HepG2 (cell line): ENCODE results near the gene OR6S1. TPM values are rescaled to one million over a fixed set of nuclear protein-coding genes. Genes with fewer than 3 reads are reported as not detected.
A peak's percentile ranks its signal among the peaks of the same experiment; 100 is the strongest.

Experiments used
- ARID5B ChIP-seq: IDR thresholded peaks from 2 replicates; pipeline ENCODE4 v1.4.0; 2020; ENCODE audit warnings: mild to moderate bottlenecking, missing genetic modification reagents
- GTF2F1 ChIP-seq: fragments of 150-350 bp; IDR thresholded peaks from 2 replicates; pipeline ENCODE4 v1.6.1; 2014; ENCODE audit warnings: low read length
- HHEX ChIP-seq: IDR thresholded peaks from 2 replicates; pipeline ENCODE4 v1.6.1; 2016; ENCODE audit warnings: control low read depth
- HOXA7 ChIP-seq: sonication (generic); formaldehyde crosslinking; IDR thresholded peaks from 2 replicates; pipeline ENCODE4 v1.8.1; 2022; ENCODE audit warnings: mild to moderate bottlenecking, missing genetic modification reagents, moderate library complexity
- KAT2B ChIP-seq: fragments of 150-350 bp; IDR thresholded peaks from 2 replicates; pipeline ENCODE4 v1.6.1; 2014; ENCODE audit warnings: low read depth, low read length, borderline replicate concordance
- NKX3-1 ChIP-seq: sonication (generic); formaldehyde crosslinking; IDR thresholded peaks from 2 replicates; pipeline ENCODE4 v1.5.0; 2020; ENCODE audit warnings: missing genetic modification reagents
- RERE ChIP-seq: IDR thresholded peaks from 2 replicates; pipeline ENCODE4 v1.6.1; 2016; ENCODE audit warnings: low read depth, missing genetic modification reagents, missing compliant biosample characterization
- RXRB ChIP-seq: IDR thresholded peaks from 2 replicates; pipeline ENCODE4 v1.6.1; 2016; ENCODE audit warnings: borderline replicate concordance, missing genetic modification reagents, missing compliant biosample characterization
- UBTF ChIP-seq: sonication (generic); formaldehyde crosslinking; IDR thresholded peaks from 2 replicates; pipeline ENCODE4 v1.4.0; 2020; ENCODE audit warnings: mild to moderate bottlenecking, missing genetic modification reagents
- ZFP36 ChIP-seq: fragments of 150-350 bp; IDR thresholded peaks from 2 replicates; pipeline ENCODE4 v1.6.1; 2018; ENCODE audit warnings: borderline replicate concordance, low read length, low read depth; ENCODE audit not compliant: partially characterized antibody
- ZFX ChIP-seq: sonication (generic); formaldehyde crosslinking; IDR thresholded peaks from 2 replicates; pipeline ENCODE4 v1.4.0; 2020; ENCODE audit warnings: mild to moderate bottlenecking, low read depth, missing genetic modification reagents, moderate library complexity
- ZNF660 ChIP-seq: sonication (generic); formaldehyde crosslinking; IDR thresholded peaks from 2 replicates; pipeline ENCODE4 v1.5.1; 2020; ENCODE audit warnings: mild to moderate bottlenecking, low read depth, missing genetic modification reagents, borderline replicate concordance
- ZNF710 ChIP-seq: sonication (generic); formaldehyde crosslinking; IDR thresholded peaks from 2 replicates; pipeline ENCODE4 v1.5.0; 2020; ENCODE audit warnings: mild to moderate bottlenecking, missing genetic modification reagents, borderline replicate concordance
- ZNF761 ChIP-seq: sonication (generic); formaldehyde crosslinking; conservative IDR thresholded peaks from 2 replicates; pipeline ENCODE4 v1.4.0; 2020; ENCODE audit warnings: mild to moderate bottlenecking, missing genetic modification reagents
- ZNF850 ChIP-seq: sonication (generic); formaldehyde crosslinking; conservative IDR thresholded peaks from 2 replicates; pipeline ENCODE4 v1.9.0; 2021; ENCODE audit warnings: mild to moderate bottlenecking, missing genetic modification reagents
- polyA plus RNA-seq, 8 experiments: library from polyadenylated mRNA; depleted of rRNA in 3 of 8; stranded (reverse) in 7 of 8; unstranded in 1 of 8; fragments of >200 nt; fragmentation: Illumina TruSeq in 4 of 8; extraction: Trizol in 4 of 8; gene quantifications; 2 replicates each; pipeline versions ENCODE4 v1.2.1 to v1.2.3, GENCODE V29; 2011 to 2016; ENCODE audit warnings: low read depth in 4 of 8, missing spikeins in 1 of 8, mixed read lengths in 1 of 8; ENCODE audit not compliant: insufficient read depth in 1 of 8
- total RNA-seq, 5 experiments: library from RNA; depleted of rRNA; stranded (reverse); fragments of >200 nt; fragmentation: Illumina TruSeq; extraction: Trizol; gene quantifications; 2 replicates each; pipeline ENCODE4 v1.2.3, GENCODE V29; 2016; ENCODE audit warnings: low read depth in 1 of 5

The OR6S1 gene
- total and polyA plus RNA-seq, 2 of the 13 experiments (the other 11 are each of a cell fraction or from before 2014, with no cell fraction given), result 0.09 TPM; not detected in 1

- TF ChIP-seq ZNF850 (no peak), ZNF710 (CRISPR knock-in tag) (peak; percentile 81; the same call in 1 of the 2 replicates), NKX3-1 (peak; percentile 74; the same call in 1 of the 2 replicates), RERE (no peak), ZFX (CRISPR knock-in tag) (no peak), ZNF761 (CRISPR knock-in tag) (0 out of 2 replicates have a peak, but pooled peaks have one; percentile 58), ZFP36 (no peak), KAT2B (no peak), GTF2F1 (no peak), HOXA7 (CRISPR knock-in tag) (no peak), HHEX (CRISPR knock-in tag) (no peak), ZNF660 (CRISPR knock-in tag) (no peak), UBTF (CRISPR knock-in tag) (no peak), ARID5B (peak; percentile 83; the same call in 1 of the 2 replicates), RXRB (CRISPR knock-in tag) (peak; percentile 81)
Measured at GRCh38 chr14:20610002-20610765, 31.3 kb downstream of the OR6S1 start (continued).
